ENCODE results near the gene ATG14.

DNA sequence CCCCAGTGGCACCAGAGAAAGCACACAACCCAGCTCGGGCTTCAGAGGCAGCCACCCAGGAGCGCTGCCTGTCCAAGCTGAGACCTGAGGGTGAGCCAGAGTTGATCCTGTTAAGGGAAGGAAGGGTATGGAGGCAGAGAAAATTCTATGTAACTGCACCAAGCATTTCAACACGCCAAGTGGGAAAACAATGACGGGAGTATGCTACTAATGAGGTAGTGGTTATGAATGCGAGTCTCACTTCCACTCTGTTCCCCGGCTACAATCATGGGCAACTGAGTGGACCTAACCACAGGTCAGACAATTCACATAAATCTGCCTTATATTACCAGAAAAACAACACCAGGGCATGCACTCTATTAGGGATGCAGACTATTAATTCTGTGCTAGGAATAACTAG lies 9.9 kb downstream of the ATG14 start:
- no peak for TF ChIP-seq YY1 (IDR thresholded peaks at IDR 0.05; ENCODE audit: insufficient read depth, insufficient read length)
- TF ChIP-seq ZNF274 (IDR thresholded peaks at IDR 0.05; ENCODE audit: low read depth, low read length) = no peak
- no peak for TF ChIP-seq SUZ12 (IDR thresholded peaks at IDR 0.05; ENCODE audit: extremely low read depth, insufficient read depth, insufficient read length)

Data from NT2/D1 (cell line).